ENCODE results near the gene ARFIP2. TPM values are rescaled to one million over a fixed set of nuclear protein-coding genes. Genes with fewer than 3 reads are reported as not detected.

ARFIP2 gene
- total RNA-seq, 4 donors from 2014 or later, result 34.2 to 50.7 (median 38.4) TPM

DNA sequence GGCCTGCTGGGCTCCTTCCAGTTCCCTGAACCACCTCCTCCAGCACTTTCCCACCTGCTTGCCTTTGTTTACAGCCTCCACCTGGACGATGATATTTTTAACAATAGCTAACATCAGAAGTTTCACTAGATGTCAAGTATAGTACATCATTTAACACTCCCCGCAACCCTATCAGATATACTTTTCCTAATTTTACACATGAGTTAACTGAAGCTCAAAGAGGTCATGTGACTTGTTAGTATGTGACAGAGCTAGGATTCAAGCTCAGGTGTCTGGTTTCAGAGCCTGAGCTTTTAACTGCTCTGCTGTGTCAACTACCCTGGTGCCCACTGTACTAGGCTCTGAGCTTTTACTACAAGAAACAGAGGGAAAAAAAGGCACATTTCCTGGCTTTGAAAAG, 26.1 kb downstream of the ARFIP2 start:
- TF ChIP-seq, protein P1, sequence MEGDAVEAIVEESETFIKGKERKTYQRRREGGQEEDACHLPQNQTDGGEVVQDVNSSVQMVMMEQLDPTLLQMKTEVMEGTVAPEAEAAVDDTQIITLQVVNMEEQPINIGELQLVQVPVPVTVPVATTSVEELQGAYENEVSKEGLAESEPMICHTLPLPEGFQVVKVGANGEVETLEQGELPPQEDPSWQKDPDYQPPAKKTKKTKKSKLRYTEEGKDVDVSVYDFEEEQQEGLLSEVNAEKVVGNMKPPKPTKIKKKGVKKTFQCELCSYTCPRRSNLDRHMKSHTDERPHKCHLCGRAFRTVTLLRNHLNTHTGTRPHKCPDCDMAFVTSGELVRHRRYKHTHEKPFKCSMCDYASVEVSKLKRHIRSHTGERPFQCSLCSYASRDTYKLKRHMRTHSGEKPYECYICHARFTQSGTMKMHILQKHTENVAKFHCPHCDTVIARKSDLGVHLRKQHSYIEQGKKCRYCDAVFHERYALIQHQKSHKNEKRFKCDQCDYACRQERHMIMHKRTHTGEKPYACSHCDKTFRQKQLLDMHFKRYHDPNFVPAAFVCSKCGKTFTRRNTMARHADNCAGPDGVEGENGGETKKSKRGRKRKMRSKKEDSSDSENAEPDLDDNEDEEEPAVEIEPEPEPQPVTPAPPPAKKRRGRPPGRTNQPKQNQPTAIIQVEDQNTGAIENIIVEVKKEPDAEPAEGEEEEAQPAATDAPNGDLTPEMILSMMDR (IDR thresholded peaks at IDR 0.05; ENCODE audit: low read depth), result no peak

DNA sequence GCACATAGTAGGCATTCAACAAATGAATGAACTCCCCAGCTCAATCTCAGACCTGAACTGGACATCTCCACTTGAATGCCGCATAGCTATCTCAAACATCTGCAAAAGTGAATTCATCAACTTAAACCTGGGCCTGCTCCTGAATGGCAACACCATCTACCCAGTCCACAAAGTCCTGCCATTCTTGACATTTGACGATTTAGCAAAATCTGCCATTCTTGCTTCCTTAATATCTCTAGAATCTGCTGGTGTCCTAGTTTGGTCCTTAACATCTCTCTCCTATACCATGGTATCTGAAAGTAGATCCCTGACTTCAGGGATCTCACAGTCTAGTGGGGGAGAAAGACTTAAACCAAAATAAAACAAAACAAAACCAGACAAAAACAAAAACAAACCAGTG, 28.0 kb downstream of the ARFIP2 start:
- TF ChIP-seq, protein P1 (IDR thresholded peaks at IDR 0.05; ENCODE audit: low read depth), result no peak

DNA sequence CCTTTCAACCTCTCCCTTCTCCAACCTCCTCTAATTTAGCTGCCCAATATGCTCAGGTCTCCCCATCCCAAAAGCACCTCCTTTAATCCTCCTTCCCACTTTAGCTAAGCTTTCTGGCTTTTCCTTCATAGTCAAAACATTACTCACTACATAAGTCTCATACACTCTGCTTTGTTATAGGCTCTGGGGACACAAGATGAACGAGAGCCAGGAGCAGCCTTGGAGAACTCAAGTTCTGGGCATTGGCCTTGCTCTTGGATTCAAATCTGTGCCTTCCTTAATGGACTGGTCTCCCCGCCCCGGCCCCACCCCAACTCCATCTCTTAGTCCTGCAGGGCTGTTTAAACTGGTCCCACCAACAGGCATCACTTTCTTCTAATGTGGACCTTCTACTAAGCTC, 28.9 kb downstream of the ARFIP2 start:
- TF ChIP-seq, protein P1 (IDR thresholded peaks at IDR 0.05; ENCODE audit: low read depth), result no peak

DNA sequence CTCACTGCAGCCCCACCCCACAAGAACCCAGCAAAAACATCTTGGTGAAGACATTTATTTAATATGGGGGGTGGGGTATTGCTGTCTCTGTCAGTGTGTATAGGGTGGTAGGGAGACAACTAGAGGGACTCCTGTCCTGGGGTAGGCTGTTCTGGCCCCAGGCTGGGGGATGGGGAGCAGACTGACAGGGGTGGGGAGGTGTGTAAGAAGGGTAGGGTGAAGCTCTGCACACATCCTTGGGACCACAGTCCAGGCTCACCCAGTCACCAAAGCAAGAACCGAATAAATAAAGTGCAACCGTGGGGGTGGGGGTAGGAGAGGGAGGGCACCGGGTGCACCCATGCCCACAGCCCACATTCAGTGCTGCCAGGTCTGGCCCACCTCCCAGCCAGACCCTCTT, 32.6 kb downstream of the ARFIP2 start:
- TF ChIP-seq, protein P1 (IDR thresholded peaks at IDR 0.05; ENCODE audit: low read depth), result no peak

DNA sequence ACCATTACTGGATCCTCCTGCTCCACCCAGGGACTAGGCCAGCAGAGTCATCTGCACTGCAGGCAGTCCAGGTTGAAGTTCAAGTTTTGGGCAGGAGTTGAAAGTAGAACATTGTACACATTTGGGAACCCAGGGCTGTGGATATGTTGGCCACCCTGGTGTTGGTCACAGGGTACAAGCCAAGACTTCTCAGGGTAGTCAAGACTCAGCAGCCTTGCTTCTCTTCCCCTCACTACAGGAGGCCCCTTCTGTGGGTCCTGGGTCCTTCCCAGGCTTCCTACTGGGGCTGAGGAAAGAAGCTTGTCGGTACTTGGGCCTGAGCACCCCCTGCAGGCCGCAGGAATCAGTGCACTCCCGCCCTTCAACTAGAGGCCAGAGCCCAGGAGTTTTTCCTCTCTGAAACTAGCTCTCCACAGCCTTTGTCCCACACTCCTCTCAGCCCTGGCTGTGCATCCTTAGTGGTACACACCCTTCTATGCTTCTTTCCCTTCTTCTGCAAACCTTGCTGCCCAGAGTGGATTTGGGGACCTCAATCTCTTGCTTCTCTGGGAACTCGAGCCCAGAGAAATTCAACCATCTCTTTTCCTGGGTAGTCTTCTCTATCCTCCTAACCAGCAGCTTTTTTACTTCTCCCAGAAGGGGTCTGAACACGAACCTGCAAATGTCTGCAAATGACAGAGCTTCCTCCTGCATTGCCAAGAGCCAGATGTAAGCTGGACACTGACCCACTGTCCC, 37.7 kb downstream of the ARFIP2 start:
- TF ChIP-seq, protein P1 (IDR thresholded peaks at IDR 0.05; ENCODE audit: low read depth), result no peak

DNA sequence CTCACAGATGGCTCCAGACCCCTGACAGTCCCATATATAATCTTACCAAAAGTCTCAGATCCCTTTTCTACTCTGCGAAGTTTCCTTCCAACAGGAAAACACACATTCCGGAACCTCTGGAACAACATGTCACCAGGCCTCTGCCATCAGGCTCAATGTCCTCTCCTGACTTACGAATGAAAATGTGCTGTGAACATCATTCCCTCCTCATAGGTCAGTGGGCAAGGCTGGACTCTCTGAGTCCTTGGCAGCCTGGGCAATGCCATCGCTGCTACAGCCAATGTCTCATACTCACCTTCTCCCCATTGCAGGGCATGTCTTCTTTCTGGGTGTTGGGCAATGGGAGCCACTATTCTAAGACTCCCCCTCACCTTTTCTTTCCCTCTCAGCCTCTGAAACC, 38.7 kb downstream of the ARFIP2 start:
- TF ChIP-seq, protein P1 (IDR thresholded peaks at IDR 0.05; ENCODE audit: low read depth), result no peak

DNA sequence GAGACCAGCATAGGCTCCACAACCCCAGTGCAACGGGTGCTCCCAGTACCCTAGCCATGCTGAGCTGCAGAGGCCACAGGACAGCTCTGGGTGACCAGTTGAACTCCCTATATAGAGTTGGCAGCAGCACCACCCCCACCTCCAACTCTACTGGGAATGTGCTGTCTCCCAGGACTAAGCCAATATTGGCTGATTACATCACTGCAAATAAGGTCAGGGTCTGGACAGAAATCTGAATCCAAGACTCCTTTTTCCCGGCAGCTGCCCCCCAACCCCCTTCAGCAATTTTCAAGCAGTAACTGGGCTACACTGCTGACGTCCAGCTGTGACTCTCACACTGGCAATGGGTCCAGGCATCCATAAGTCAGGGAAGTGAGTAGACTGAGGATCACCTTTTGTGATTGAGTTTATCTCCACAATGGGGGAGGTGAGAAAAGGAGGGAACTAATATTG, 40.2 kb downstream of the ARFIP2 start, which contains the start of gene HPX:
HPX (minus strand) TSS at position 82 of the 453 bp plus-strand sequence; CDS start at position 58, 24 bp downstream.
- TF ChIP-seq, protein P1 (IDR thresholded peaks at IDR 0.05; ENCODE audit: low read depth), result no peak
